ENCODE results near the gene HTR3D.
"Not testable (repeated sequence)": the region's sequence is repeated elsewhere in the genome, so short reads cannot be mapped to it uniquely, and the experiment has no call there.

The HTR3D gene

DNA sequence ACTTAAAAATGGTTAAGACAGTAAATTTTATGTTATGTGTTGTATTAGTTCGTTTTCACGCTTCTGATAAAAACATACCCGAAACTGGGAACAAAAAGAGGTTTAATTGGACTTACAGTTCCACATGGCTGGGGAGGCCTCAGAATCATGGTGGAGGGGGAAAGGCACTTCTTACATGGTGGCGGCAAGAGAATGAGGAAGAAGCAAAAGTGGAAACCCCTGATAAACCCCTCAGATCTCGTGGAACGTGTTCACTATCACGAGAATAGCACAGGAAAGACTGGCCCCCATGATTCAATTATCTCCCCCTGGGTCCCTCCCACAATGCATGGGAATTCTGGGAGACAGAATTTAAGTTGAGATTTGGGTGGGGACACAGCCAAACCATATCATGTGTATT, 39.6 kb downstream of the HTR3D start:
- DNase-seq (ENCODE audit: low read depth), result not testable (repeated sequence)

DNA sequence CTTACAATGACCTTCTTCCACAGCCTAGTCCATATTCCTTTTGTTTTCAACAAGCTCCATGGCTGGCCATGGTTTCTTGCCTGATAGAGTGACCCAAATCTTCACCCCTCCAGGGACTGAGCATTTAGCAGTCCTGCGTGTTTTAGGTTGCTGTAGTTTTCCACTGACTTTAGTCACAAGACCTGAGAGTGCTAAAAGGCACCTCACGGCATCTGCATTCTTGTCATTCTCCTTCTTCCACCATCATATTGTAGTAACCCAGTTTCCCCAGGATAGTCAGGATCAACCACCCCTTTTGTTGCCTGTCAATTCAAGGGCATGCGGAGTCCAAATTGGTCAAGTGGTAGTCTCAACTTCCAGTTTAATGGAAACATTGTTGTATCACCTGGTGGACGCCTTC, 42.1 kb downstream of the HTR3D start:
- DNase-seq (ENCODE audit: low read depth), result no peak

DNA sequence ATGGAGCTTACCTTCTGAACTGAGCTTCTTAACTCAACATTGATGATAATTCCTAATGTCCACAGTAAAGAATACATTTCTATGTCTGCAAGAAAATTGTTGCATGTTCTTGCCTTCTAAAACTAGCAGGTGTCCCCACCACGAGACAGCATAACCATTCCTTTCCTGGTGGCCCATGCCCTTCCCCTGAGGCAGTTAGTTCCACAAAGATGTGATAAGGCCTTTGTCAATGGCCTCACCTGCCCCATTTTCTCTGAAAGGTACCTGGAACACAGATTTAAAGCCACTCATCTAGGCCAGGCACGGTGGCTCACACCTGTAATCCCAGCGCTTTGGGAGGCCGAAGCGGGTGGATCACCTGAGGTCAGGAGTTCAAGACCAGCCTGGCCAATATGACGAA, 44.4 kb downstream of the HTR3D start:
- no peak for DNase-seq (ENCODE audit: low read depth)

DNA sequence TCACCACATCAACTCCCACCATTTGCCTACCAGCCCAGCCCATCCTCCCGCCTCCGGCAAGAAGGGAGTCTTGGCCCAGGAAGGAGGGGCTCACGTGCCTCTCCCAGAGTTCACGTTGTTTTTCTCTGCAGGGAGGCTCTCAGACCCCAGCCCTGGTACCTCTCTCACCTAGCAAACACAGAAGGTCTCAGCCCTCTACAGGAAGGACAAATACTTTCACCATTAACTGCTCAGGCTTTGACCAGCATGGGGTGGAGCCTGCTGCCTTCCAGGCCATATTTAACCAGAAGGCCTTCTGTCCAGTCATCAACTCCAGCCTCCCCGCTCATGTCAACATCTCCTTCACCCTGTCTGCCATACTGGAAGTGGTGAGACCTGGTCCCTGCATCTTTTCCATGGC, 46.3 kb downstream of the HTR3D start:
- no peak for DNase-seq (ENCODE audit: low read depth)

DNA sequence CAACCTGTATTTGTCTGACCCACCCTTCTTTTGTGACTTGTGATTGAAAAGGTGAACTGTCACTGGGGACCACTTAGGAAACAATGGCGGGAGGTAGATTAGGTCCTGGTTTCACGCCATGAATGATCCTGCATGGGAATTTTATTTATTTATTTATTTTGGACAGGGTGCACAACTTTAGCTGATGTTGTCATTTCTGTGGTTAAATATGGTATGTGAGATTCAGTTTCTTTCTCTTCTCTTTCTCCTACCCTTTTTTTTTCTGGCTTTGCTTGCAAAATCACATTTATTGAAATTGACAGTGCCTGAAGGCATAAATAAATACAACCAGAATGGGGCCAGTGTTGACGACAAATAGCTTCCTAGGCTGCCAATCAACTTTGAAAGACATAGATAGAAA, 47.3 kb downstream of the HTR3D start:
- no peak for DNase-seq (ENCODE audit: low read depth)

DNA sequence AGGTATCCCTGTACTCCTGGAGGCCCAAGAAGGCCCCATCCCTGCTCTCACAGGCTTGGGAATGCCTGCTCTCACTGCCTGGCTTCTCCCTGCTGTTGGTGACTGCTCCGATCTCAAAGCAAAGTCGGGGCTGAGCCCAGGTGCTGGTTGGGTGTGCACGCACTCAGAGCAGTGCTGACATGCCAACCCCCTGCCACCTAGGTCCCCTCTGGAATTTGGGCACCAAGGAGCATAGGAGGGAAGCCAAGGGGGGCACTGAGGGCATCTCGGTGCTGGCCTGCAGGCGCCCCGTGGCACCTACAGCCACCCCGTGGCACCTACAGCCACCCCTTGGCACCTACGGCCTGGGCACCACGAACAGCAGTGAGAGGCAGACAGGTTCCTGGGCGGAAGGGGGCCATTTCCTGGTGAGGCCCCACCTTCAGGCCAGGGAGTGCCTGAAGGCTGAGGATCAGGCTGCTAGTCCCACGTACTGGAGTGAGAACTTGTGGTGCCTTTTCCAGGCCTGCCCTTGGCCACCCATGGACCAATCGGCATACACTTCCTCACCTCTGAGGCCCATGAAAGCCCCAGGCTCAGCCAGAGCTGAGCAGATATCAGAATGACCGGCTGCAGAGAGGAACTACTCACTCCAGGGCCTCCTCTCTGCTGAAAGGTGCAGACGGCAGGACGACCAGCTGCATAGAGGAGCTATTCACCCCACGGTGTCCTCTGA, 49.7 kb downstream of the HTR3D start:
- no peak for DNase-seq (ENCODE audit: low read depth)

DNA sequence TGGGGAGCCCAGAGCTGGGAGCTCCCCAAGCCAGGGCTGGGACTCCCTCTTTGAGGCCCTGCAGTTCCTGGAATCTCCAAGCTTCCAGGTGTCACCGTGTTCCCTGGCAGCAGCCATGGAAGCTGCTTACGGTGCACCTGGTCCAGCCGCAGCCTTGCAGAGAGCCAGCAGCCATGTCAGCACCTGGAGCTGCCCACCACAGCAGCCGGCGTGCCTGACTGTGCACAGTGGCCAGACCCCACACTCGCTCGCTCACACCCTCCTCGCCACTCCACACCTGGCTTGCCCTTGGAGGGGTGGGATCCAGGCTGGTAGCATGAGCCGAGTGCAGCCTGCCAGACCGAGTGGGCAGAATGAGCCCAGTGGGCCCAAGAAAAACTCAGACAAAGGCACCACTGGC, 50.5 kb downstream of the HTR3D start:
- no peak for DNase-seq (ENCODE audit: low read depth)

DNA sequence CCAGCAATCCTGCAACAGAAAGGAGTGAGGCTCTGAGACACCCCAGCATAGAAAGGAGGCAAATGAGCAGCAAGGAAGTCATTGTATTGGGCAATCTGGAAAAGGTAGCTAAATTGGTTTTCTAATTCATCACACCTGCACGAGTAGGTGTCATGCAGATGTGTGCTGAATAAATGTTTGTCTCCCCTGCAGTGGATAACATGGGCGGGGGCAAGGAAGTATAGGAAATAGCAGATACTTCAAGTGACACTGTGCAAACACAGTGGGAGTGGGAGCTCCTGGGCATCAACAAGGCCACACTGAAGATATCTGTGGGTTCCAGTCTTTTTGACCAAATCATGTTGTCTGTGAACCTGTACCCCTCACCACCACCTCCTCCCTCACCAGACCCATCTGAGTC, 50.9 kb downstream of the HTR3D start:
- DNase-seq (ENCODE audit: low read depth), result no peak

DNA sequence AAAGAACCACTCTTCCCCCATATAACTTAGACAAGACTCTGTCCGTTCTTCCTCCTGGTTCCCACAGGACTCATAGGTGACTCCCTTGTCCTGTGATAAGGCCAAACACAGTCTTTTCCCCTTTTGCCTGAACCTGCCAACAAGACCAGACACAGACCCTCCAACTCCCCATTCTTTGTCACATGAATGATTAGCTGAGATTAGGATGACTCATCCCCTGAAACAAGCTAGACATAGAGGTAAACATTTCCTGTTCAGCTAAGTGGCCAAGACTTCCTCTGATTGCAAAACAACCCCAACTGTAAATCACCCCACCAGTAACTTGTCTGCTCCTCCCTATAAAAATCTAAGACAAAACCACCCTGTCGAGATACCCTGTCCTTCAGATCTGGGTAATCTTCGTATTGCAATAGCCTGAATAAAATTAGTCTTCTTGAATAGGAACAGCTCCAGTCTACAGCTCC, 53.9 kb downstream of the HTR3D start:
- peak; percentile 3 for DNase-seq (ENCODE audit: low read depth)
